HG02973 (cell line): Measurements from ENCODE around the gene KLHL14.

Experiments
- ATAC-seq: cut with Tn5 transposase; IDR thresholded peaks from one replicate; pipeline ENCODE4 v1.9.1; 2021; ENCODE audit warnings: moderate library complexity; ENCODE audit not compliant: unreplicated experiment

Gene KLHL14

GRCh38 chr18:32770666-32771168 lies 2.1 kb downstream of the KLHL14 start:
- ATAC-seq: no peak

GRCh38 chr18:32770054-32770665 lies 2.7 kb downstream of the KLHL14 start:
- no peak for ATAC-seq

GRCh38 chr18:32769586-32770053 lies 3.2 kb downstream of the KLHL14 start:
- ATAC-seq: no peak

GRCh38 chr18:32769071-32769585 lies 3.7 kb downstream of the KLHL14 start:
- ATAC-seq: no peak

GRCh38 chr18:32767400-32767799 lies 5.4 kb downstream of the KLHL14 start:
- no peak for ATAC-seq

- ATAC-seq: no peak
Measured at GRCh38 chr18:32764611-32765244, 8.1 kb downstream of the KLHL14 start.

- no peak for ATAC-seq
Measured at GRCh38 chr18:32763293-32763692, 9.5 kb downstream of the KLHL14 start.

GRCh38 chr18:32761231-32761630 lies 11.6 kb downstream of the KLHL14 start:
- no peak for ATAC-seq

- peak; percentile 99 for ATAC-seq
Measured at GRCh38 chr18:32760391-32760790, 12.4 kb downstream of the KLHL14 start.

- no peak for ATAC-seq
Measured at GRCh38 chr18:32759611-32760167, 13.1 kb downstream of the KLHL14 start.

GRCh38 chr18:32754508-32755263 lies 18.1 kb downstream of the KLHL14 start:
- no peak for ATAC-seq

- no peak for ATAC-seq
Measured at GRCh38 chr18:32753656-32754260, 19.1 kb downstream of the KLHL14 start.

GRCh38 chr18:32750328-32750727 lies 22.5 kb downstream of the KLHL14 start:
- no peak for ATAC-seq

GRCh38 chr18:32749809-32750208 lies 23.0 kb downstream of the KLHL14 start:
- ATAC-seq: no peak

GRCh38 chr18:32742579-32742978 lies 30.2 kb downstream of the KLHL14 start:
- ATAC-seq: no peak

- ATAC-seq: no peak
Measured at GRCh38 chr18:32735781-32736180, 37.0 kb downstream of the KLHL14 start.

GRCh38 chr18:32734442-32734841 lies 38.4 kb downstream of the KLHL14 start:
- ATAC-seq: no peak

GRCh38 chr18:32732165-32732564 lies 40.7 kb downstream of the KLHL14 start:
- ATAC-seq: no peak

- ATAC-seq: peak; percentile 96
Measured at GRCh38 chr18:32730620-32731091, 42.2 kb downstream of the KLHL14 start.

- ATAC-seq: no peak
Measured at GRCh38 chr18:32730068-32730467, 42.8 kb downstream of the KLHL14 start.
